Keratinocyte (primary cell): ENCODE results near the gene AHSP.
"Not testable (repeated sequence)": the region's sequence is repeated elsewhere in the genome, so short reads cannot be mapped to it uniquely, and the experiment has no call there.

Source experiments
- EZH2 ChIP-seq: IDR thresholded peaks from one replicate; pipeline ENCODE4 v1.6.1; 2012; ENCODE audit warnings: inconsistent platforms, mild to moderate bottlenecking, low read length, moderate library complexity
- TF ChIP-seq, protein P1 (sequence below), 3 experiments: IDR thresholded peaks in 1 of 3; conservative IDR thresholded peaks in 1 of 3; optimal IDR thresholded peaks in 1 of 3; 2 replicates in 2 of 3; 3 replicates in 1 of 3; pipeline versions ENCODE3 to v1.5.1; 2011; ENCODE audit warnings: low read length in 3 of 3, mild to moderate bottlenecking in 3 of 3, moderate library complexity in 2 of 3, control low read depth in 1 of 3, inconsistent platforms in 1 of 3; ENCODE audit not compliant: insufficient read depth in 2 of 3; ENCODE audit errors: extremely low read depth in 1 of 3

DNA sequence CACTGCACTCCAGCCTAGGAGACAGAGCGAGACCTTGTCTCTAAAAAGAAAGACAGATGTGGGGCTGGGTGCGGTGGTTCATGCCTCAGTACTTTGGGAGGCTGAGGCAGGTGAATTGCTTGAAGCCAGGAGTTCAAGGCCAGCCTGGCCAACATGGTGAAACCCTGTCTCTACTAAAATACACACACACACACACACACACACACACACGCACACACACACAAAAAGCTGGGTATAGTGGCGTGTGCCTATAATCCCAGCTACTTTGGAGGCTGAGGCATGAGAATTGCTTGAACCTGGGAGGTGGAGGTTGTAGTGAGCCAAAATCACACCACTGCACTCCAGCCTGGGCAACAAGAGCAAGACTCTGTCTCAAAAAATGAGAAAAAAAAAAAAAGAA lies 43.7 kb upstream of the AHSP start:
- TF ChIP-seq, protein P1, sequence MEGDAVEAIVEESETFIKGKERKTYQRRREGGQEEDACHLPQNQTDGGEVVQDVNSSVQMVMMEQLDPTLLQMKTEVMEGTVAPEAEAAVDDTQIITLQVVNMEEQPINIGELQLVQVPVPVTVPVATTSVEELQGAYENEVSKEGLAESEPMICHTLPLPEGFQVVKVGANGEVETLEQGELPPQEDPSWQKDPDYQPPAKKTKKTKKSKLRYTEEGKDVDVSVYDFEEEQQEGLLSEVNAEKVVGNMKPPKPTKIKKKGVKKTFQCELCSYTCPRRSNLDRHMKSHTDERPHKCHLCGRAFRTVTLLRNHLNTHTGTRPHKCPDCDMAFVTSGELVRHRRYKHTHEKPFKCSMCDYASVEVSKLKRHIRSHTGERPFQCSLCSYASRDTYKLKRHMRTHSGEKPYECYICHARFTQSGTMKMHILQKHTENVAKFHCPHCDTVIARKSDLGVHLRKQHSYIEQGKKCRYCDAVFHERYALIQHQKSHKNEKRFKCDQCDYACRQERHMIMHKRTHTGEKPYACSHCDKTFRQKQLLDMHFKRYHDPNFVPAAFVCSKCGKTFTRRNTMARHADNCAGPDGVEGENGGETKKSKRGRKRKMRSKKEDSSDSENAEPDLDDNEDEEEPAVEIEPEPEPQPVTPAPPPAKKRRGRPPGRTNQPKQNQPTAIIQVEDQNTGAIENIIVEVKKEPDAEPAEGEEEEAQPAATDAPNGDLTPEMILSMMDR (optimal IDR thresholded peaks at IDR 0.05 in 1 of 3, IDR thresholded peaks at IDR 0.05 in 1 of 3, conservative IDR thresholded peaks at IDR 0.05 in 1 of 3; ENCODE audit: extremely low read depth in 1 of 3, insufficient read depth in 2 of 3, low read length in 3 of 3), result not testable (repeated sequence)
- not testable (repeated sequence) for TF ChIP-seq EZH2
